ENCODE results near the gene ADGRG6.
"Not testable (repeated sequence)": the region's sequence is repeated elsewhere in the genome, so short reads cannot be mapped to it uniquely, and the experiment has no call there.

ADGRG6 gene

GRCh38 chr6:142414462-142415250, 112.8 kb downstream of the ADGRG6 start:
- DNase-seq: no peak

GRCh38 chr6:142416179-142416578, 114.4 kb downstream of the ADGRG6 start:
- no peak for DNase-seq

DNA sequence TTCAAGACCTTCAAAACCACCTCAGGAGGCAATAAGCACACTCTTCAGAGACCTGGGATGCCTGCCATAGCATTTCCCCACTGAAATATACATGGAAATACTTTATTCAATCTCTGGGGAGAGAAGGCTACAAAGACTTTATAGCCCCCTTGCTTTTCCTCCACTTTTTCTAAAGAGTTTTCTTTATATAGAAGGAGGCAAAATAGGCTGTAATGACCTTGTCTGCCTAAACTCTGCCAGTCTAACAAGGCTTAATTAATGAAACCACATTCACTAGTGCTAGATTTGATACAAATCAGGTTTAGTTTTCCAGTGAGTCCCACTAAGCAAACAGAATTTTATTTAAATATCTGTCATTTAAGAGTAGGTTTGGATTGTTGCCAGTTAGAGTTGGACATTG, 114.9 kb downstream of the ADGRG6 start:
- no peak for DNase-seq

GRCh38 chr6:142417331-142417750, 115.5 kb downstream of the ADGRG6 start:
- no peak for DNase-seq

DNA sequence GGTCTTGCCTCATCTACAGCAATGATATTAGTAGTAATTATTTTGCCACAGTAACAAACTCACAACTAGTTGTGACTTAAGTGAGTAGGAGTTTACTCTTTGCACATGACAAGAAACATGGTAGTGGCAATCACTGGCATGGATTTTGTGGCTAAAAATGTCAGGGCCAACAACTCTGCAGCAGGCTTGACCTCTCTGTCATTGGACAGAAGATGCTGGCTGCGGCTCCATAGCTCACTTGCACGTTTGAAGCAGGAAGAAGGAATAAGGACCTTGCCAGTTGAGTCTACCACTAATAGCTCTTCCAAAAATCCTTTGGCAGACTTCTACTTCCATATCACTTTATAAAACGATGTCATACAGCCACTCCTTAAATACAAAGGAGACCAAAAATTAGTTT, 117.3 kb downstream of the ADGRG6 start:
- no peak for DNase-seq

DNA sequence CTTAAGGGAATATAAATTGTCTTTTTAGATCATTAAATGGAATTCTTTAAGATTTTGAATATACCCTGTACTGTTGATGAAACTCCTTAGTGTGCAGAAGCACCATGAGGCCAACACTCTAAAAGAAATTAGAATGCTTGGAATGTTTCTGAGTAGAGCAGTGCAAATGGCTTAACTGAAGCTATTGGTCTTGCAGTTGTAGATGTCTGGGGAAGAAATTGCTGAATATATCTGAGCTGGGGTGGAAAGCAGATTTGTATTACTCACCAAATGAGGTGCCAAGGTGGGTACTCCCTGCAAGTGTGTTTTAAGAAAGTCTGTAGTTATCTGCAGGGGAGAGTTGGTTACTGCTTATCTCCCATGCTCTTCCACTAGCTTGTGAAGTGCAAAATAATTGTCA, 119.0 kb downstream of the ADGRG6 start:
- no peak for DNase-seq

DNA sequence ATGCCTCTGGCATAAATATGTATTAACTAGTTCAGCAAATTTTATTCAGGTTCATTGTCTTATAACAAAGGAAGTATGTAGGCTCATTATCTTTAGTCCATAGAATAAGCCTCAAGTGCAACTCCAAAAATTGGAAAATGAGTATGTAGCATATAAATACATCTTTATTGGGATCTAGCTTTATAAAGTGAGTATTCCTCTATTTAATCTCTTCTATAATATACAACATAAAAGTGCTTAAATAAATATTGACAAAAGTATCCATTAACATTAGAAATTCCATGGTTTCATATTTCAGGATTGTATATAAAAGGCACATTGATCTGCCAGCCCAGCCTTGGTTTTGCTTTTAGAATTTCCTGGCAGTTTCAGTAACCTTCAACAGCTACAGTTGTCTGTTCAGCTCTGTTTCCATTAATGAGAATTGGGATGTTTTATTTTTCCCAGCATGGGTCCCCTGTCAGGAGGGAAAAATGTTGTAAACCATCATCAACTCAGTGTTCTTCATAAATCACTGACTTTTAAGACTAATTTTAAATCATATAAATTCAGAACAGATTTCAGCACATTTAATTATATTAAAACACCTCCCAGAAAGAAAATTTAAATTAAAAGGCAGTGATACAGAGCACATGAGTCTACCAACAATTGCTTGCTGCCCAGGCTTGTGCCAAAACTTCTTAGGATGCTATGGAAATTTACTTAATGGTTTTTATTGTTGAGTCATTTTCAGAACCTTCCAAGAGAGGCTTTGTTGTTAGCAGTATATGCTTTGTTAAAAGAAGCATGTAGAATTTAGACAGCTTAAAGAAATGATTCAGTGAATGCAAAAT, 119.7 kb downstream of the ADGRG6 start:
- DNase-seq: no peak

- not testable (repeated sequence) for DNase-seq
These were observed 124.8 kb downstream of the ADGRG6 start for GRCh38 chr6:142426444-142427132.

GRCh38 chr6:142428468-142428867, 126.7 kb downstream of the ADGRG6 start:
- DNase-seq: not testable (repeated sequence)

DNA sequence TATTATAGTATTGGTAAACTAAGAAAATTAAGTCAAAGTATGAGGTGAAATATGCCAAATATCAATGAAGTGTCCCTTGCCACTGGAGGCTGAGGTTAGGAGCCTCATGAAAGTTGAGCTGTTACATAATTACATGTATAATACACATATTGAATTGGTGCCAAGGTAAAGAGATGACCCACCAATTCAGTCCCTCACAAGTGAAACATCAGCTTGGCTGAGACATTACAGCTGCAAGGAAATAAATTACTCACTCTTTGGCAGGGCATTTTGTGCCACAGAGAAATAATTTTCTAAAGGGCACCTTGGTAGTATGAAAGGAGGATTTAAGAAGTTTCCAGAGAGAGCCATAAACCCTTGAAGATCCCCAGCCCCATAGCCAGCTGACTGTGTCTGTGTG, 127.4 kb downstream of the ADGRG6 start:
- no peak for DNase-seq

DNA sequence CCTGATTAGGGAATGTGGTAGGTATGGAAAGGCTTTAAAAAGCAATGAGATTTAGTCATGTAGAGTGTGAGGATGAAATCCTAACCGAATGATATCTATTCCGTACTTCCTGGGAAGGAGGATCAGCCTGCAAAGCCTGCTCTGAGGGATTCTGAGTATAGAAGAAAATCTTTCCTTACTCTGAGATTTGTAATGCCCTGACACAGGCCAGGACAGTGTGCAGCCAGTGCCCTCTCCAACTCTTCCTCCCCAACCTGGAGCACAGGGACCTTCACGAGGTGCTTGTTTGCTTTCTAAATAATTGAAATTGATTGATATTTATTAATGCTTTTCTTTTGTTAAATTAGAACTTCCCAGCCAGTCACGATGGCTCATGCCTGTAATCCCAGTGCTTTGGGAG, 131.6 kb downstream of the ADGRG6 start:
- no peak for DNase-seq

DNA sequence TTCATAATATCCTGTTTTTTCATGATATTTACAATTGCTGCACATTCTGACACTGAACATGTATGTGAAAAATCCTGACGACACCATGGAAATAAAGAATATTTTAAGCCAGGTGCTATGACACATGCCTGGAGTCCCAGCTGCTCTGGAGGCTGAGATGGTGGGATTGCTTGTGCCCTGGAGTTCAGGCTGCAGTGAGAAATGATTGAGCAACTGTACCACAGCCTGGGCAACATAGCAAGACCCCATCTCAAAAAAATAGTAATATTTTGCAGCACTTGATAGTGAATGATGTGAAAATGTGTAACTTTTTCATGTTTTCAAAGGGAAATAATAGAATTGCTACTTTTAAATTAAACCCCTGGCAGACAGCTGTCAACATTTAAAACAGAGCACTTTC, 137.1 kb downstream of the ADGRG6 start:
- no peak for DNase-seq

DNA sequence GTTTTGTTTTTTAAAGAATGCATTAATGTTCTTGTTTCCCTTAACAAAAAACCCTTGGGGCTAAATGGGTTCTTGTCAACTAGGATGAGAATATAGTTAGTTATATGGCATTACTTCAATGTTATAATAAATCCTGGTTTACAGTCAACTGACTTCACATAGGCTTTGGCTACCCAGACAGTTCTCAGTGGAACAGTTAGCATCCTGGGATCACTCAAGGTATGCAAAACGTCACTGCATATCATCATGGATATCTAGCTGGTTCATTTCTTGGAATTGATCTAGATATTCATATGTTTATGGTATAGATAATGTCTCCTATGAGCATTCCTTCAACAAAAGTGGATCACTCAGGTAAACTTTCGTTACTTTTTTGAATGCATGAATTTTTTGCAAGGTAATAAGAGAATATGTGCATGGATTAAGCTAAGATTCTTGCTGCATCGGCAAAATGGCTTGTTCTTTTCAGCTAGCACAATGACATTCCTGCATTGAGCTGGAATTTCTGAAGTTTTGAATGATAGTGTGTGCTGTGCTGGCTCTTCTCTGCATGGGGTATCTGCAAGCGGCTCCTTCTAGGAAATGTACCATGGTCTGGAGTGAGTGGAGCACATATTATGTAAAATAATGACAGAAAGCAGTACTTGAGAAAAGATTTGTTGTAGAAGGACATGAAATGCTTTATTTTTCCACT, 138.9 kb downstream of the ADGRG6 start:
- DNase-seq: no peak

DNA sequence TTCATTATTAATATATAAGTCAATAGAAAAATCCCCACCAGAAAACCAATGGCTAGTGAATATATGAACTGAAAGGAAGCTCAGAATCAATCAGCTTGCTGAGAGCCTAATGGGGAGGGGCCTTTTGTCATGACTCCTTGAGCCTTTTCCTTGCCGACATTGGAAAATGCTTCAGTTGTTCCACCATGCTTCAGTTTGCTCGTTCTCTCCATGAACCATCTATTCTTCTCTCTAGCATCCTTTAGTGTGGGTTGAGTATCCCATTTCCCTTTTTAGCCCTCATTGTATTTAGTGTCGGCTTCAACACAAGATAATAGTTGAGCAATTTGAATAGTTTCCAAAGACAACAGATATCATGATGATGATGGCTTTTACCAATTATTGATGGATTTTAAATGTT, 139.9 kb downstream of the ADGRG6 start:
- no peak for DNase-seq

DNA sequence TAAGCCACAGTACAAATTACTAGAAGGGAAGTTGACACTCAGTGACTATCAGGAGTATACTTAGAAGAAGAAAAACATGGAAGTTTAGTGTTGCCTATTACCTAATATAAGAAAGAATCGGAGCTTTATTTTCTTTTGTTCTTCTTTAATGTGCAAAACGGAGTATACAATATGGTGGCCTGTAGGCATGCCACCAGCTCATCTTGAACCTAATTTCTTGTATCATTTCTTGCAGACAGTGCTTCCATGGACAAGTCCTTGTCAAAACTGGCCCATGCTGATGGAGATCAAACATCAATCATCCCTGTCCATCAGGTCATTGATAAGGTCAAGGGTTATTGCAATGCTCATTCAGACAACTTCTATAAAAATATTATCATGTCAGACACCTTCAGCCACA, 141.3 kb downstream of the ADGRG6 start:
- no peak for DNase-seq

GRCh38 chr6:142443532-142443931, 141.7 kb downstream of the ADGRG6 start:
- DNase-seq: no peak

DNA sequence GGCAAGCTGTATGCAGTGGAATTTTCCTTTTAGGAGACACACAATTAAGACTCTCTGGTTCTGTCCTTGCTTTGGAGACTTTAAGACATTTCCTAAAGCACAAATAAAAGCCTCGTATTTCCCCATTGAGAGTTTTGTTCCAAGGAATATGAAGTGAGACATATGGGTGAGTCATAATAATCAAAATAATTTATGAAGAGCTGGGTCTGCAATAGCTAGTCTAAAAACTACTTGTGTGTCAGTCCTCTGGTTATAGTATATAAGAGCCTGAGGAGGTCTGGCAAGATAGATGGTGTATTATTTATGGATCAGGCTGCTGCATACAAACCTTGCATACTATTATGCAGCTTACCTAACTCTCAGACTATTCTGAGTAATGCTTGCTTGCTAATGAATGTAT, 142.6 kb downstream of the ADGRG6 start:
- DNase-seq: no peak

DNA sequence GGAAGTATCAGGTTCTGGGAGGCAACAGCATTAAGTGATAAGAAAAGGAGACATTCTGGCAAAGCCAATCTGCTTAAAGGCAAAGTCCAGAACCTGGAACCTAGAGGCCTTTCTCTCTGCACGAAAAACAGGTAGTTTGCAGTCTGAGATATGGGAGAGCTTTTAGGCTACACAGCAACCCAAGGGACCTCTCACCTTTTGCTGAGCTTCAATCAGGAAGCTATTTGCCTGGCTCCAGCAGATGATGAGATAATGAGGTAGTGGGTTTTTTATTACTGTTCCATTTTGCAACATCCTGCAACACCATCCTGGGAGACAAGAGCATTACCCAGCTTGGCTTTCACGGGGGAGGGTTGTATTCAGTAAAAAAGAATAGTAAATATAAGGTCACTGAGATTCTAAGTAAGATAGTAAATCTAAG, 143.1 kb downstream of the ADGRG6 start:
- no peak for DNase-seq

DNA sequence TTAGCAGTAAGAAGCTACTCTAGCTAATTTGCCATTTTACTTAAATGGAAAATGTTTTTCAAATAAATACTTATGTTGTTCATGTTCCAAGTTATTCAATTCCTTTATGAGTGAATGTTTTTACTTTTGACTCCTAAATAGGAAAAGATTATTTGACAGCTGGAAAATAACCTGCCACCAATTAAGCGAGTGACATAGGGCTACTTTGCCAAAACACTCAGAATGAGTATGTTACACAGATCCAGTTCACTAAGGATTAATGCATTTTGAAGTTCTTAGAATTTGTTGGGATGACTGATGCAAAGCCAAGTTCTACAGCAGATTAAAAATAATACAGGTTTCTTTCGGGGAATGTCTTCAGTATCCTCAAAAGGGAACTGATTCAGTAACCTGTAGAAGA, 144.4 kb downstream of the ADGRG6 start:
- DNase-seq: no peak

GRCh38 chr6:142446576-142446975, 144.8 kb downstream of the ADGRG6 start:
- DNase-seq: no peak

DNA sequence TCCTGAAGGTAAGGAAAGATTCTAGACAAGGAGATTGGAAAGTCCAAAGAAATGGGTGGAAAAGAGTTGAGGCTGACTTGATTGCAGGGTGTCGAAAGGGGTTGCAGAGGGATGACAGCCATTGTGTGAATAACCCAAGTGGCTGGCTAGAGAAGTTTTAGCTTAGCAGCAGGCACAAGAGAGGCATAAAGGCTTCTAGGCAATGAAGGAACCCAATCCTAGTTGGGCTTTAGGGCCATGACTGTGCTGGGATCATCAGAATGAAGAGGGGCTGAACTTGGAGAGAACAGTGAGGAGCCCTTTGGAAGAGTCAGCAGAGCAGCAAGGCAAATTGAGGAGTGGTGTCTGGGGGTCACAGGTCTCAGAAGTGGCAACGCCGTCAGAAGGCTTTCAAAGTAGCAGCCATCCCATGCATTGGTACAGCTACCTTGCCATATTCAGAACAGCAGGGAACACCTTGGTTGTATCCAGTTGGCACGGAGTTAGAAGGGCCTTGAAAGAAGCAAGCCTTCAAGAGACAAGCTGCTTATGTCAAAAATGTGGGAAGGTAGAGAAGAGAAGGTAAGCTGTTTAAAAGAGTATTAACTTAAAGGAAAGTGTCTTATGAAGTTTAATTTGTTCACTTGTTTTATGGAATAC, 146.4 kb downstream of the ADGRG6 start:
- DNase-seq: no peak

- DNase-seq: not testable (repeated sequence)
These were observed 149.0 kb downstream of the ADGRG6 start for GRCh38 chr6:142450856-142451255.
